HG03565 (cell line): ENCODE measurements around the gene CDK2.

ENCODE experiments used
- ATAC-seq: cut with Tn5 transposase; IDR thresholded peaks from one replicate; pipeline ENCODE4 v1.9.1; 2021; ENCODE audit warnings: mild to moderate bottlenecking, moderate library complexity; ENCODE audit not compliant: unreplicated experiment

CDK2 gene

GRCh38 chr12:56007564-56008559 lies 41.2 kb downstream of the CDK2 start:
- ATAC-seq: peak; percentile 11

- no peak for ATAC-seq
Measured at GRCh38 chr12:56010111-56010570, 43.5 kb downstream of the CDK2 start.

GRCh38 chr12:56011509-56012090 lies 45.0 kb downstream of the CDK2 start:
- no peak for ATAC-seq

GRCh38 chr12:56013482-56013881 lies 46.9 kb downstream of the CDK2 start:
- no peak for ATAC-seq

- ATAC-seq: no peak
Measured at GRCh38 chr12:56014205-56014604, 47.6 kb downstream of the CDK2 start.

- ATAC-seq: no peak
Measured at GRCh38 chr12:56017181-56017580, 50.6 kb downstream of the CDK2 start.

- ATAC-seq: no peak
Measured at GRCh38 chr12:56018356-56018755, 51.7 kb downstream of the CDK2 start.

- ATAC-seq: no peak
Measured at GRCh38 chr12:56020423-56021184, 54.0 kb downstream of the CDK2 start, which contains the start of gene IKZF4. IKZF4 (plus strand) TSS chr12:56021043; CDS start chr12:56021494, 451 bp downstream.

- no peak for ATAC-seq
Measured at GRCh38 chr12:56021889-56022497, 55.4 kb downstream of the CDK2 start.
